ENCODE data around the gene CHSY1. TPM values are rescaled to one million over a fixed set of nuclear protein-coding genes. Genes with fewer than 3 reads are reported as not detected.

CHSY1 gene
- total and polyA plus RNA-seq, 10 of the 15 experiments (the other 5 are each of a cell fraction or from before 2014, with no cell fraction given) = 1.4 to 31.2 (median 10.5) TPM

- POLR2A ChIA-PET = no interaction called here
- BruUV-seq (replicated peaks) = no TSS peak
- H3K36me3 ChIP-seq (ENCODE audit: control insufficient read depth in 2 of 2, insufficient read depth in 2 of 2, low read length in 1 of 2) = peaks cover 6 to 7% of the 10 kb centered on the region in 2 experiments; a peak in 3 of 4 replicates
- CTCF ChIA-PET = interaction anchor here (0.9 to 1.4 kb wide), 3 partner anchors 10 to 50 kb away, joined by 3 to 6 read pairs (median 4); no protein-coding TSS in a partner anchor
- in situ Hi-C loops (cut with MboI) = no loop called here
- H3K4me1 ChIP-seq (ENCODE audit: control insufficient read depth, insufficient read depth, low read length) = peaks cover 18% of the 10 kb centered on the region
- ATAC-seq (no peak), FAIRE-seq (no peak), DNase-seq (ENCODE audit: low read depth, low spot score) (no peak)
- WGBS (ENCODE audit: insufficient coverage, insufficient replicate concordance, low lambda C conversion rate, missing lambda C conversion rate) = 93% methylated on average over 8 of the region's 8 CpGs
- H3K79me2 ChIP-seq (ENCODE audit: control insufficient read depth, insufficient read depth, low read length) = peaks cover 57% of the 10 kb centered on the region
- RAD21 ChIA-PET (ENCODE audit: unreplicated experiment) = interaction anchor here (1.1 to 1.6 kb wide), 2 partner anchors 46 to 50 kb away, joined by 5 read pairs; no protein-coding TSS in a partner anchor
- SMC1A ChIA-PET (ENCODE audit: uncharacterized antibody, unreplicated experiment) = interaction anchor here (0.9 to 2.2 kb wide), 13 partner anchors 8 to 71 kb away, joined by 3 to 8 read pairs (median 3); no protein-coding TSS in a partner anchor
- H3K4me2 ChIP-seq (ENCODE audit: control insufficient read depth, insufficient read depth) = no peak overlapping the region
- TF ChIP-seq RAD21 (IDR thresholded peaks at IDR 0.05; ENCODE audit: insufficient read depth, low read depth, low read length) = no peak
- TF ChIP-seq, protein P1, sequence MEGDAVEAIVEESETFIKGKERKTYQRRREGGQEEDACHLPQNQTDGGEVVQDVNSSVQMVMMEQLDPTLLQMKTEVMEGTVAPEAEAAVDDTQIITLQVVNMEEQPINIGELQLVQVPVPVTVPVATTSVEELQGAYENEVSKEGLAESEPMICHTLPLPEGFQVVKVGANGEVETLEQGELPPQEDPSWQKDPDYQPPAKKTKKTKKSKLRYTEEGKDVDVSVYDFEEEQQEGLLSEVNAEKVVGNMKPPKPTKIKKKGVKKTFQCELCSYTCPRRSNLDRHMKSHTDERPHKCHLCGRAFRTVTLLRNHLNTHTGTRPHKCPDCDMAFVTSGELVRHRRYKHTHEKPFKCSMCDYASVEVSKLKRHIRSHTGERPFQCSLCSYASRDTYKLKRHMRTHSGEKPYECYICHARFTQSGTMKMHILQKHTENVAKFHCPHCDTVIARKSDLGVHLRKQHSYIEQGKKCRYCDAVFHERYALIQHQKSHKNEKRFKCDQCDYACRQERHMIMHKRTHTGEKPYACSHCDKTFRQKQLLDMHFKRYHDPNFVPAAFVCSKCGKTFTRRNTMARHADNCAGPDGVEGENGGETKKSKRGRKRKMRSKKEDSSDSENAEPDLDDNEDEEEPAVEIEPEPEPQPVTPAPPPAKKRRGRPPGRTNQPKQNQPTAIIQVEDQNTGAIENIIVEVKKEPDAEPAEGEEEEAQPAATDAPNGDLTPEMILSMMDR (IDR thresholded peaks at IDR 0.05 in 2 of 3, conservative IDR thresholded peaks at IDR 0.05 in 1 of 3; ENCODE audit: control insufficient read depth in 2 of 3, extremely low read depth in 1 of 3, insufficient read depth in 1 of 3, low read depth in 3 of 3, low read length in 3 of 3) = no peak
- TF ChIP-seq ZZZ3 (IDR thresholded peaks at IDR 0.05; ENCODE audit: control insufficient read depth, insufficient read length, low read depth) = no peak
- TF ChIP-seq ESRRA (IDR thresholded peaks at IDR 0.05; ENCODE audit: low read length) = no peak
- no peak for TF ChIP-seq ZNF274 (IDR thresholded peaks at IDR 0.05; ENCODE audit: insufficient read depth, insufficient read length)
- TF ChIP-seq USF1 (IDR thresholded peaks at IDR 0.05; ENCODE audit: borderline replicate concordance, extremely low read length, insufficient read depth, low read depth, low read length) = no peak
- TF ChIP-seq WRNIP1 (IDR thresholded peaks at IDR 0.05; ENCODE audit: borderline replicate concordance, low read depth, low read length) = no peak
- TF ChIP-seq NR2C1 (IDR thresholded peaks at IDR 0.05) = no peak
- TF ChIP-seq POLR2AphosphoS2 (IDR thresholded peaks at IDR 0.05; ENCODE audit: low read depth, low read length) = no peak
- no peak for TF ChIP-seq MXI1 (IDR thresholded peaks at IDR 0.05; ENCODE audit: low read depth, low read length)
- no peak overlapping the region for H3K4me3 ChIP-seq
- H3K27ac ChIP-seq (ENCODE audit: control insufficient read depth, insufficient read depth) = no peak overlapping the region
- no peaks in the 10 kb centered on the region for H3K9me3 ChIP-seq (replicated peaks; ENCODE audit: control insufficient read depth, insufficient read depth, low read length)
- intact Hi-C loops (cut with micrococcal nuclease; ENCODE audit: unreplicated experiment) = no loop called here
- no peak overlapping the region for H2AFZ ChIP-seq (ENCODE audit: control insufficient read depth, low read depth, low read length)
- no peaks in the 10 kb centered on the region for H4K20me1 ChIP-seq (ENCODE audit: control insufficient read depth, insufficient read depth)
- H3K9ac ChIP-seq (ENCODE audit: control insufficient read depth, insufficient read depth, low read length) = no peak overlapping the region
- no peaks in the 10 kb centered on the region for H3K27me3 ChIP-seq (replicated peaks in 1 of 2; ENCODE audit: control insufficient read depth in 2 of 2, insufficient read depth in 2 of 2, low read length in 1 of 2)
Measured at GRCh38 chr15:101194546-101195125, 57.2 kb downstream of the CHSY1 start.

Data from GM12878 (cell line).